ENCODE measurements around the gene CADM2.

Gene CADM2

DNA sequence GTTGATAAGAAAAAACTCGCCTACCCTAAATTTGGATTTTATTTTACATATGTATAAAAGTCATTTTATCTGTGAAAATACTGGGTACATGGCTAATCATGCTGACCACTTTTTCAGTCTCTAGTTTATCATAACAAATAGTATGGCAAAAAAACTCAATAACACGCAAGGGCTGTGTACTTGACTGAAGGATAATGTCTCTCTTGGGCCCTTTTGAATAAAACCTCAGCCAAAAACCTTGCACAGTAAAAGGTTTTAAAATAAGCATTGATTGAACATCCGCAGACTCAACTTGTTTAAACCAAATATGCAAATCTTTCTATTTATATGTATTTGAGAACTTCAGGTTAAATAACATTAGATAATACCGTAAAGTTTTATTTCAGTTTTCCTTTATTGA is 285.3 kb downstream of the CADM2 start:
- no peaks in the 10 kb centered on the region for H3K9me2 ChIP-seq (ENCODE audit: low read depth, low read length)
- no peaks in the 10 kb centered on the region for H3K9me3 ChIP-seq (ENCODE audit: low read length)
- no peak overlapping the region for H3K4me2 ChIP-seq (ENCODE audit: low read length)
- no peak overlapping the region for H3K9ac ChIP-seq (ENCODE audit: low read length)
- H3F3A ChIP-seq (ENCODE audit: insufficient read depth, low read length): no peaks in the 10 kb centered on the region
- H3K79me2 ChIP-seq (ENCODE audit: insufficient read depth, low read length): no peaks in the 10 kb centered on the region
- H3K4me1 ChIP-seq (ENCODE audit: insufficient read depth, low read length, severe bottlenecking): no peaks in the 10 kb centered on the region
- TF ChIP-seq, protein P1, sequence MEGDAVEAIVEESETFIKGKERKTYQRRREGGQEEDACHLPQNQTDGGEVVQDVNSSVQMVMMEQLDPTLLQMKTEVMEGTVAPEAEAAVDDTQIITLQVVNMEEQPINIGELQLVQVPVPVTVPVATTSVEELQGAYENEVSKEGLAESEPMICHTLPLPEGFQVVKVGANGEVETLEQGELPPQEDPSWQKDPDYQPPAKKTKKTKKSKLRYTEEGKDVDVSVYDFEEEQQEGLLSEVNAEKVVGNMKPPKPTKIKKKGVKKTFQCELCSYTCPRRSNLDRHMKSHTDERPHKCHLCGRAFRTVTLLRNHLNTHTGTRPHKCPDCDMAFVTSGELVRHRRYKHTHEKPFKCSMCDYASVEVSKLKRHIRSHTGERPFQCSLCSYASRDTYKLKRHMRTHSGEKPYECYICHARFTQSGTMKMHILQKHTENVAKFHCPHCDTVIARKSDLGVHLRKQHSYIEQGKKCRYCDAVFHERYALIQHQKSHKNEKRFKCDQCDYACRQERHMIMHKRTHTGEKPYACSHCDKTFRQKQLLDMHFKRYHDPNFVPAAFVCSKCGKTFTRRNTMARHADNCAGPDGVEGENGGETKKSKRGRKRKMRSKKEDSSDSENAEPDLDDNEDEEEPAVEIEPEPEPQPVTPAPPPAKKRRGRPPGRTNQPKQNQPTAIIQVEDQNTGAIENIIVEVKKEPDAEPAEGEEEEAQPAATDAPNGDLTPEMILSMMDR (IDR thresholded peaks at IDR 0.05; ENCODE audit: low read length): no peak
- no peak for TF ChIP-seq EZH2 (IDR thresholded peaks at IDR 0.05; ENCODE audit: borderline replicate concordance, low read length)
- no peaks in the 10 kb centered on the region for H3K27me3 ChIP-seq (ENCODE audit: insufficient read depth, low read length)
- no peak overlapping the region for H3K4me3 ChIP-seq (ENCODE audit: low read depth, low read length, poor library complexity, severe bottlenecking)
- H2AFZ ChIP-seq (ENCODE audit: low read length): no peak overlapping the region
- H3K36me3 ChIP-seq (ENCODE audit: insufficient read depth, low read length): no peaks in the 10 kb centered on the region
- H3K27ac ChIP-seq (ENCODE audit: low read depth, low read length, poor library complexity, severe bottlenecking): no peak overlapping the region
- no peaks in the 10 kb centered on the region for H4K20me1 ChIP-seq (ENCODE audit: insufficient read depth, low read length)

DNA sequence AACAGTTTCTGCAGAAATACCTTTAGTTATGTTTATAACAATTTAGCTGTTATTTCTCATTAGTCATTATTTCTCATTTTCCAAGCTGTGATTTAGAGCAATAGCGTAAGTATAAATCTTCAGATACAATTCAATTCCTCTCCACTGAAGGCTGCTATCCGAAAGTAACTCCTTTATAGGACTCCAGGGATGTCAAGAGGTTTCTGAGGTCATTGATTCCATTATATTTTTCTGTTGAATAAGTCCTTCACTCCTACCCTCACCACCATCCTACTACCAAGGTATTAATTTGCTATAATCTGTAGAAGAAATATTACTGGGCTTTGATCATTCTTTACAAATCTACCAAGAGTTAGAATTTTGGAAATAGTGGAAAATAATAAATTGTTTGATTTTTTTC is 285.7 kb downstream of the CADM2 start:
- no peaks in the 10 kb centered on the region for H3K9me2 ChIP-seq (ENCODE audit: low read depth, low read length)
- H3K27ac ChIP-seq (ENCODE audit: low read depth, low read length, poor library complexity, severe bottlenecking): no peak overlapping the region
- no peaks in the 10 kb centered on the region for H3K9me3 ChIP-seq (ENCODE audit: low read length)
- H3K4me1 ChIP-seq (ENCODE audit: insufficient read depth, low read length, severe bottlenecking): no peaks in the 10 kb centered on the region
- H3K27me3 ChIP-seq (ENCODE audit: insufficient read depth, low read length): no peaks in the 10 kb centered on the region
- H2AFZ ChIP-seq (ENCODE audit: low read length): no peak overlapping the region
- no peaks in the 10 kb centered on the region for H3F3A ChIP-seq (ENCODE audit: insufficient read depth, low read length)
- H3K4me3 ChIP-seq (ENCODE audit: low read depth, low read length, poor library complexity, severe bottlenecking): no peak overlapping the region
- H3K36me3 ChIP-seq (ENCODE audit: insufficient read depth, low read length): no peaks in the 10 kb centered on the region
- H3K4me2 ChIP-seq (ENCODE audit: low read length): no peak overlapping the region
- H3K9ac ChIP-seq (ENCODE audit: low read length): no peak overlapping the region
- TF ChIP-seq, protein P1 (IDR thresholded peaks at IDR 0.05; ENCODE audit: low read length): no peak
- no peak for TF ChIP-seq EZH2 (IDR thresholded peaks at IDR 0.05; ENCODE audit: borderline replicate concordance, low read length)
- H3K79me2 ChIP-seq (ENCODE audit: insufficient read depth, low read length): no peaks in the 10 kb centered on the region
- no peaks in the 10 kb centered on the region for H4K20me1 ChIP-seq (ENCODE audit: insufficient read depth, low read length)

DNA sequence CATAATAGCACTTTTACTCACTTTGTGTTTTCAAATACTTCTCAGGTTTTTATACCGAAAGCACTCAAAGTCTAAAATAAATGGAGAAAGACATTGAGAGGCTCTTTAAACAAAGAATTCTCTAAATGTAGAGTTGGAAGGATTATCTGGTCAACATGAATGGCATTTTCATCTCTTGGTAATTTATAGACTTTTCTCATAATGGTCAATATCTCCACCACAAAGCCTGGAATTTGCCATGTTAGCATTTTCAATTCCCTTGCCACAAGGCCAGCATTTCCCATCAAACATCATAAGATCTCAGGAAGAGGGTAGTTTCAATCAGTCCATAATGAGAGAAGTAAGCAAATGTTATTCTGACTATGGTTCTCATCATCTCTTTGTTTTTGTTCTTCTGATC is 293.0 kb downstream of the CADM2 start:
- H2AFZ ChIP-seq (ENCODE audit: low read length): no peak overlapping the region

More for the DNA sequence above, 293.0 kb downstream of the CADM2 start:
- TF ChIP-seq, protein P1 (IDR thresholded peaks at IDR 0.05; ENCODE audit: low read length): no peak
- TF ChIP-seq EZH2 (IDR thresholded peaks at IDR 0.05; ENCODE audit: borderline replicate concordance, low read length): no peak
- no peaks in the 10 kb centered on the region for H3K9me3 ChIP-seq (ENCODE audit: low read length)
- no peak overlapping the region for H3K9ac ChIP-seq (ENCODE audit: low read length)
- H3K36me3 ChIP-seq (ENCODE audit: insufficient read depth, low read length): no peaks in the 10 kb centered on the region
- H4K20me1 ChIP-seq (ENCODE audit: insufficient read depth, low read length): no peaks in the 10 kb centered on the region
- H3K79me2 ChIP-seq (ENCODE audit: insufficient read depth, low read length): no peaks in the 10 kb centered on the region
- H3K4me2 ChIP-seq (ENCODE audit: low read length): no peak overlapping the region
- no peak overlapping the region for H3K27ac ChIP-seq (ENCODE audit: low read depth, low read length, poor library complexity, severe bottlenecking)
- H3K27me3 ChIP-seq (ENCODE audit: insufficient read depth, low read length): no peaks in the 10 kb centered on the region
- no peaks in the 10 kb centered on the region for H3K9me2 ChIP-seq (ENCODE audit: low read depth, low read length)
- H3K4me3 ChIP-seq (ENCODE audit: low read depth, low read length, poor library complexity, severe bottlenecking): no peak overlapping the region
- no peaks in the 10 kb centered on the region for H3F3A ChIP-seq (ENCODE audit: insufficient read depth, low read length)
- H3K4me1 ChIP-seq (ENCODE audit: insufficient read depth, low read length, severe bottlenecking): no peaks in the 10 kb centered on the region
